ENCODE measurements around the gene SEC61A1.

The SEC61A1 gene

DNA sequence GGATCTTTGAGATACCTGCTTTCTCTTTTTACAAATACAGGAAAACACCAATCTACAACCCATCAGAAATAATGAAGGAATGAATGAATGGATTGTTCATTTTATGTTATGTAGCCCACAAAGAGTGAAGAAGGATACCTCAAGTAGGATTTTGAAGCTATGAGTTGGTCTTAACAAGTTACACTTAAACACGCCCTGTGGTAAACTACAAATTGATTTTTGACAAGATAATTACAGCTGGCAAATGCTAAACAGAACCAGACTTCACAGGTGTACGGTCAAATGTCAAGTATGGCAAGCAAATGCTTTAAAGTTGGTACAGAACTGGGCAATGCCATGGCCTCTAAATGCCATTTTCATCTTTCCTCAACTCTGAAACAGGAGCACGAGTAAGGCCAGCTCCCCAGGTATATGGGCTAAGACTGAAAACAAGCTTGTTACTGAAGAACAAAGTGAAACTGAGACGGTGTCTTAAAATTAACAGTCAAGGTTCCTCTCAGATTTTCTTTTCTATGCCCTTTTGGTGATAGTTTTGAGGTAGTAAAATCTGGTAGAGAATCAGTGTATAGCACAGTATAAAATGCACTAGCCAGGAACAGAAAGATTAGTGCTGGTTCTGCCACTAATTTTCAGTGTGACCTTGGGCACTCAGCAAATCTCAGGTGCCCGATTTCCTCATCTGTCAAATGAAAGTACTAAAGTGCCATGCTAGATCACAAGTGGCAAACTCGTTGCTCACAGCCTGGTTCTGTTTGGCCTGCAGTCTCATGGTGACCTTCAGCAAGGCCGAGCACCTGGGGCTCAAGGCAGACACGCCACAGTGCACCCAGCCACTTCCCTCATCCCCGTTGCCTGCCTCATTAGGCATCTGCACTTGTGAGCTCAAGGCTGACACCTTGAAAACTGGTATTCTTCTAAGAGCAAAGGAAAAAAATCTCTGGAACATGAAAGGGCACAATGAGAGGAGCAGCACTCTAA is 61.9 kb downstream of the SEC61A1 start:
- no peak for DNase-seq (ENCODE audit: low read depth in 2 of 2)
